RPMI7951 (cell line): ENCODE data around the gene SUSD3. TPM values are rescaled to one million over a fixed set of nuclear protein-coding genes. Genes with fewer than 3 reads are reported as not detected.

Experiments
- DNase-seq: peaks from one replicate; pipeline ENCODE4 v3.0.0-alpha.2; 2012; ENCODE audit warnings: low read depth
- total RNA-seq: library from RNA; depleted of rRNA; stranded (reverse); fragments of >200 nt; shearing (Covaris generic); gene quantifications from 2 replicates; pipeline ENCODE4 v1.2.3, GENCODE V29; 2014

The SUSD3 gene
- total RNA-seq, 1 experiment from 2014 or later, result 0.72 TPM

- DNase-seq, result no peak
These were observed 5.5 kb upstream of the SUSD3 start for GRCh38 chr9:93052791-93053540.

- DNase-seq, result no peak
These were observed 4.6 kb upstream of the SUSD3 start for GRCh38 chr9:93053781-93054331.

DNA sequence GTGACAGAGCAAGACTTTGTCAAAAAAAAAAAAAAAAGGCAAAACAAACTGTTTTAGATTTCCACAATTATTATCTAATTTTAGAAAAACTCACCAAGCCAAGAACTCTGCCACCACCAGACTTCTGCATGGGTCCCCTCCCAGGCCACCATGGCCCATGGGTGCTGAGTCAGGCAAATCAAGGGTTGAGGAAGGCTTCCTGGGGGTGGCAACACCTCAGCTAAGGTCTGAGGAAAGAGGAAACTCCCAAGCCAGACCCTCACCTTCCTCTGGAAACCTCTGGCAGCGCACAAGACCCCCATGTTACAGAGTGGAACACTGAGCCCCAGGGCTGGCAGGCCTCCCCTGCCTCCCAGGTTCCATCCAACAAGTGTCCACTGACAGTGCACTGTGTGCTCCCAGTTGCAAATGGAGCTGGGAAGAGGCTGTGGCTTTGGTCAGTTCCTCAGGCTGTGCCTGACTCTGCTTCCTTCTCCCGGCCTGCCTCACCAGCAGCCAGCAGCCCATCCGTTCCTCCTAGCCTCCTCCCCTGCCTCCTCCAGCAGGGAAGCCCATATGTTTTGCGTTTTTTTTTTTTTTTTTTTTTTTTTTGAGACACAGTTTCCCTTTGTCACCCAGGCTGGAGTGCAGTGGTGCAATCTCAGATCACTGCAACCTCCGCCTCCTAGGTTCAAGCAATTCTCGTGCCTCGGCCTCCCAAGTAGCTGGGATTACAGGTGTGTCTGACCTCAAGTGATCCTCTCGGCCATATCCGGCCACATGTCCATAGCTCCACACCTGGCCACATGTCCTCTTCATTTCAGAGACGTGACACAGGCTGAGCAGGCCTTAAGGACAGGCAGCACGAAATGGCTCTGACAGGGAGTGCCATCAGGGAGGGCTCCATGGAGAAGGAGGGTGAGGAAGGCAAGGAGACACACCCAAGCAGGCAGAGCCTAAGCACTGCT, 3.5 kb upstream of the SUSD3 start:
- DNase-seq, result no peak

DNA sequence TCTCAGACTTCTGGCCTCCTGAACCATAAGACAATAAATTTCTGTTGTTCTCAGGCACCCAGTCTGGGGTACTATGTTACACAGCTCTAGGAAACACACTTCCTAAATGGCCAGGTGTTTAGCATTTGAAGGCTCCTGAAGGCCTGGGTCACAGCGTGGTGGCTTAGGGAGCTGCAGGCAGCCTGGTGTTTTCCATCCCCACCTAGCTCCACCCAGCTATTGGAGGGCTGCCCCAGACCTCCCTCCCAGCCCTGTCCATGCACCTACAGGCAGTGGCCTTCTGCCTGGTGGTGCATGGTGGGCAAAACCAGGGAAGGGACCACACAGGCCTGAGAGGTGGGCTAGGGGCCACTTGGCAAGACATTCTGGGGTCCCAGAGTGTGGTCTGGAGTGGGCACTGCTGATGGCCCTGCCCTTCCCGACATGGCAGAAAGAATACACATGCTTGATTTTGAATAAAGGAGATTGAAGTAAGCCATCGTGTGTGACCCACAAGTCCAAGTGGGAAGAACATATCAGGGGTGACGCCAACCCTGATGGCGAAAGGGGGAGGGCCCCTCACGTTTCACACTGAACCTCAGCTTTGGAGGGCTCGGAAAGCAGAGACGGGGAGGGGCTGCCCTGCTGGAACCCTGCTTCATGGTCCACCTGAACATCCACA, 1.3 kb upstream of the SUSD3 start:
- DNase-seq, result no peak

DNA sequence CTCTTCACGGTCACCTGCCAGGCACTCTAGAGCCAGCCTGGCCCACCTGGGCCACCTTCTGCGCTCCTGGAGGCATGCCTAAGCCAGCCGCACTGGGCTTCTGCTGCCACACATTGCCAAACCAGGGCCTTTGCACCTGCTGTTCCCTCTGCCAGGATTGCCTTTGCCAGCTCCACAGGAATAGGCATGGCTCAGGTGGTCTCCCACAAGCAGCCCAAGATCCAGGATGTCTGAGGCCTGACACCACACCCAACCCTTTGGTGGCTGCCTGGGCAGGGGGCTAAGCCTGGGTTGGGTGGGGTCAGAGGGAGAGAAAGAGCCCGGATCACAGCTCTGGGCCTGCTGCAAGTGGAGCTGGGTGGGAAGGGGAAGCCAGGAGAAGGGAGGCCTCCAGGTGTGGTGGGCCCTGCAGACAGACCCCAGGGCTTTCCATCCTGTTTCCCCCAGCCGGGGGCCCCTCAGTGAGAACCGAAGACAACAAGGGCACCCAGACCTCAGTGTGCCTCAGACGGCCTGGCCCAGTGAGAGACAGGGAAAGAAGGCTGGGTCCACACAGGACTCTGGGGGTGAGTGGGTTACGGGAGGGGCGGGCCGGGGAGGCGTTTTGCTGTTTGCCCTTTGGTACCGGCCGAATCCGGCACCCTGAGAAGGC, 672 bp upstream of the SUSD3 start:
- no peak for DNase-seq

DNA sequence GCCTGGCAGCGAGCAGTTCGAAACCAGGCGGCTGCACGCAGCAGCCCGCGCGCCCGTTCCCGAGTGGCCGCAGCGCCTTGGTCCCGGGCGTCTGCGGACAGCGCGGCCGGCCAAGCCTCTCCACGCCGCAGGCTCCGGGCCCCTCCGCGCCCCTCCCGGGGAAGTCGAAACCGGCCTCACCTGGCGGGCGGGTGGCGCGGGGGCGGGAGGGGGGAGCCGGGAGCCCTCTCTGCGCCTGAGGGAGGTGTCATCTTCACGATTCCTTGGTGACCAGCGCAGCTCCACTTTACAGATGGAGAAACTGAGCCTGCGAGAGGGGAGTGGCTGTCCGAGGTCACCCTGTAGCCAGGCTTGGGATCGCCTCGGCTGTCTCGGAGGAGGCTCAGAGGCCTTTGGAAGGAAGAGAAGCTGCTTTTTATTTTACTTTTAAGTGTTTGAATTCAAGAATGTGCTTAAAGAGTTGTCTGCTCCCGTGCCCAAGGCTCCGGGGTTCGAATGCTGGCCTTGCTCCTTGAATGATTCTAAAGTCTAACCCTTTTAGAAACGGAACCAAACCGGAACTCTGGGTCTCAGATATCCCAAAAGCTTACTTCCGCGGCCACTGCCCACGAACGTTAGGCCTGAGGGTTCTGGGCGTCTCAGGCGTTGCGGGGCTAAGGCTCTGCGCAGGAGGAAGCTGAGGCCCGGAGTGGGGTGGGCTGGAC, 662 bp downstream of the SUSD3 start:
- DNase-seq, result no peak

DNA sequence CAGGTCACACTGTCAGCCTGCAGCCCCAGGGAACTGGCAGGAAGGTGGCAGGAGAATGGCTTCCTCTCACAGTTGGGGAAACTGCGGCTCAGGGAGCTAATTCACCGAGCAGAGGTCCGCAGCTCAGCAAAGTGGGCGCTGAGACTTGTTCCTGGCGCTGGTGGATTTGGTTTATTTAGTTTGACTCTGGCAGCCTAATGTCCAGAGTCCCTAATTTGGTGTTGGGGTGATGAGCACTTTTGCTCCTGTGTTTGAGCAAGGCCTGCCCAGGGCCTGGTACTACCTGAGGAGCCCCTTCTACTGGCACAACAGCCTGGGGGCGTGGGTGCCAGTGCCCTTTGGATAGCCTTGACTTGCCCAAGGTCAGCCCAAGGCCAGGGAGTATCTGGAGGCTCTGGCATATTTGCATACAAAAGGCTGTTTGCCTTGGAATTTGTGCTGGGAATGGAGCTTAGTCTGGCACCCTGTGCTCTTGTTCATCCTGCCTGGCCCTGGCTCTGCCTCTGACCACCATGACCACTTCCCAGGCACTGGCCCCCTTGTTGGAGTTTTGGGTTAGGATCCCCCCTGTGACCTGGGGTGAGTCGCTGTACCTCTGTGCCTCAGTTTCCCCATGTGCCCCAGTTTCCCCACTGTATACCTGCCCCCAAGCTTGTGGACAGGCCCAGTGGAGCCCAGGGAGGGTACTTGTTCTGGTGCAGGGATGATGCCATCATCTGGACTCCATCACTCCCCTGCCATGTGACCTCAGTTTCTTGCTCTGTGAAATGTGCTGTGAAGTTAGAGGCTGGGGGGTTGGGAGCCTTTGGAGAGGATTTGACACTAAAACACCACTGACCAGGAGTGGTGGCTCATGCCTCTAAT, 1.4 kb downstream of the SUSD3 start:
- no peak for DNase-seq

DNA sequence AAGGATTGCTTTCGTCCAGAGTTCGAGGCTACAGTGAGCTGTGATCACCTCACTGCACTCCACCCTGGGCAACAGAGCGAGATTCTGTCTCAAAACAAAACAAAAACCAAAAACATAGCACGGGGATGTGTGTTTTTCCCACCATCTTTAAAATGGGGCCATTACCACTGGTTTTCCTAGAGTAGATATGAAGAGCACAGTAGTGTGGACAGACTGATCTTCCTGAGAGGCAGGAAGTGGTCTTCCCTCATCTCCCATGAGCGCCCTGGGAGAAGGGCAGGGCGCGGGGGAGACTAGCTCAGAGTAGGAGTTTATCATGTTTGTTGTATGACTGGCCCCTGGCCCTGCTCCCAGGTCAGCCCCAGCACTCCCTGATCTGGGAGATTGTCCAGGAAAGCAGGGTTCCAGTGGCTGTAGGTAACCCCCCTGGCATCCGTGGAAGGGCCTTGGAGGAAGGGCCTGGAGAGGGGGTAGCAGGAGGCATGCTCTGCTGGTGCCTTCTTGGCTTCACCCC, 2.3 kb downstream of the SUSD3 start:
- peak; percentile 71 for DNase-seq

DNA sequence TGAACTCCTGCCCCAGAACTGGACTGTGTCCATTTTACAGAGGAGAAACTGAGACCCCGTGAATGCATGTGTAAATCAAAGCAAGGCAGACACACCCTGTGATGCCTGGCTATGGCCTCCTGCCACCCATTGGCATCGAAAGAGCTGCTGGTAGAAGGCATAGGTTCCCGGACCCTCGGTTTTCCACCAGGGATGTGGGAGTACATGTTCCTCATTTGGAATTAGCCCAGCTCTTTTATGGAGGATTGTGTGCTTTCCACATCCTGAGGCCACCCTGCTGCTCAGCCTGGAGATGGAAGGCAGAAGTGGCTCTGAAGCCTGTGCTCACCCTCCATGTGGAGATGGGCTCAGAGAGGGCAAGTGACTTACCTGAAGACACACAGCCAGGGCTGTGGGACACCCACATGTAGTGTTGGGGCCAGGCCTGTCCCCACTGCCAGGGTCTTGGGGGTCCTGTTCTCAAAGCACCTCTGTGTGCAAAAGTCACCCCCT, 2.8 kb downstream of the SUSD3 start:
- no peak for DNase-seq

DNA sequence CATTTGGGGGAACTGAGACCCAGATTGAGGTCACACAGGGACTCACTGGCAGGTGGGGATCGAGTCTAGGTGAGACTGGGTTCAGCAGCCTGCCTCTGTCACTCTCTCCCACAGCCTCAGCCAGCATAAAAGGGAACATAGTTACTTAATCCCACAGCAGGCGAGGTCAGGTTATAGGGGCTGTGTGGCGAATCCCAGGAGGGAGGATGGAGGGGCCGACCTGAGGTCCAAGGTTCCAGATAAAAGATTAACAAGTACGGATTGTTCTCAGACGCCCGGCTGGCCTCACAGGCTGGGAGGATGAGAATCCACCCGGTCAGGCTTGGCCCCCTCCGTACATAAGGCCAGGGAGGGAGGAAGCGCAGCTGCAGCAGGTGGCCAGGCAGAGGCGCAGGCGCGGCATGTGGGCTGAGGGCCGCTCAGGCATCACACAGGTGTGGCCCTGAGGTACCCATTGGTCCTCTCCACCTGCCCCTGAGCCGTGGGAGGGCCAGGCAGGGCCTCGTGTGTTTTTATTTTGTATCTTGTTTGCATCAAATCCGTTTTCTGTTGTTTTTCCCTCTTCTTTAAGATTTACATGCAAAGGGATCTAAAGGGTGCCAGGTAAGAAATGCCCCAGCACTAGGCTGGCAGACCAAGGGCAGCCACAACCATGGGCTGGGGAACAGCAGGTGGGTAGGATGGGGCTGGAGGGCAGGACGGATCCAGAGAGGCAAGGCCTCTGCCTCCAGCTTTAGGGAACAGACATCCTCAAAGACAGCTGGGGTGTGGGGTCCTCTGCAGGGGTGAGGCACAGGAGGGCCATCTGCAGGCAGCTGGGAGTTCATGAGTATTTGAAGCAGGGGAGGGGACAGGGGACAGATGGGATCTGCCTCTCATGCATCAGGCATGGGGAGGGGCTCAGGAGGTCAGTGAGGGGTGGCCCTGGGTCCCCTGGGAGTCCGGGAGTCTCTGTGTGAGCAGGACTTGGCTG, 3.6 kb downstream of the SUSD3 start:
- no peak for DNase-seq

- DNase-seq, result peak; percentile 22
These were observed 6.1 kb downstream of the SUSD3 start for GRCh38 chr9:93064392-93065134.

DNA sequence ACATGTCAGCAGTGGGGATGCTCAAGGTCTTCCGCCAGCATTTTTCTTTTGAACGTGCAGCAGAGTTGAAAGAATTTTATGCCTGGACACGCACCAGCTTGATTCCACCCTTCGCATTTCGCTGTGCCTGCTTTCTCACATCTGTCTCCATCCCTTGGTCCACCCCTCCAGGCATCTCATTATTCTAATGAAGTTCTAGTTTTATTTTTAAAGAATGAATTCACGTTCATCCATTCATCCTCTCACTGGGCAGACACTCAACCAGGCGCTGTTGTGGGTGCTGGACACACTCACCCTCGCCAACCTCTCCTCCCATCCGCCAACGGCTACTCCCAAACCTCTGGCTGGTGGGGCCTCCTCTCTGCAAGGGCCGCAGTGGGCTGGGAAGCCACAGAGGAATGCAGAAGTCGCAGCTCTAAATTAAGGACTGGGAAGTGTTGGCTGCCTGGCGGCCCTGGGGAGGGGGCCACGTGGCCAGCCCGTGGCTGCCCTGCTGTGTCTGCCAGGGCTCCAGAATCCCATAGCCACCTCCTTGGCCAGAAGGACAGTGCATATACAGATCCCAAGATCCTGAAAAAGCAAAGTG, 6.7 kb downstream of the SUSD3 start:
- no peak for DNase-seq

GRCh38 chr9:93066978-93067603, 8.6 kb downstream of the SUSD3 start:
- no peak for DNase-seq

DNA sequence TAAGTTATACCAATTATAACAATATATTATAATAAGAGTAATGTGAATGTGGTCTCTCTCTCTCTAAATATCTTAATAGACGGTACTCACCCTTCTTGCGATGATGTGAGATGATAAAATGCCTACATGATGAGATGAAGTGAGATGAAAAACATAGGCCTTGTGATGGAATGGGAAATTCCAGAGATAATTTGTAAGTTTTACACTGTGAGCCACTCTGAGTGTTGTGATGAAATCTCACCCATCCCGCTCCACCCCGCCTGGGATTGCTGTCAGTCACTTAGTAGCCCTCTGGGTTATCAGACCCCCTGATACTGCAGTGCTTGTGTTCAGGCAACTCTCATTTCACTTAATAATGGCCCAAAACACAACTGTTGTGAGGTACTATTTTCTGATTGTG, 10.5 kb downstream of the SUSD3 start:
- DNase-seq, result no peak

DNA sequence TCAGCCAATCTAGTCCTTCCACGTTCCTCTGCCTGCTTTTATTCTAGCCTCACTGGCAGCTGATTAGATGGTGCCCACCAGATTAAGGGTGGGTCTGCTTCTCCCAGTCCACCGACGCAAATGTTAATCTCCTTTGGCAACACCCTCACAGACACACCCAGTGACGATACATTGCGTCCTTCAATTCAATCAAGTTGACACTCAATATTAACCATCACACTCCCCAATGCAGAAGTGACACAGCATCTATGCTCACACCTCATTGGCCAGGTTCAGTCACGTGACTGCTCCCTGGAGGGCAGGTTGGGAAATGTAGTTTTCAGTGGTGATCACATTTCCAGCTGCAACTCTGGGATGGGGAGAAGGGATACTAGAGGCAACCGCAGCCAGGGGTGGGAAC, 13.0 kb downstream of the SUSD3 start:
- peak; percentile 42 for DNase-seq

- peak; percentile 54 for DNase-seq
These were observed 13.9 kb downstream of the SUSD3 start for GRCh38 chr9:93072383-93072795.
